Type B pancreatic cell (in vitro differentiated cells): ENCODE measurements around the gene RASSF7. TPM values are rescaled to one million over a fixed set of nuclear protein-coding genes. Genes with fewer than 3 reads are reported as not detected.

Source experiments
- DNase-seq: peaks from one replicate; pipeline ENCODE4 v3.0.0; 2021; ENCODE audit warnings: mixed read lengths; ENCODE audit not compliant: unreplicated experiment; ENCODE audit errors: extremely low spot score
- H3K27ac Mint-ChIP-seq: 2 replicates; pipeline ENCODE4 v1.8.0; 2021; ENCODE audit warnings: mild to moderate bottlenecking, mixed read lengths
- H3K27me3 Mint-ChIP-seq: 2 replicates; pipeline ENCODE4 v1.8.0; 2021; ENCODE audit warnings: mixed read lengths
- H3K36me3 Mint-ChIP-seq: 2 replicates; pipeline ENCODE4 v1.8.0; 2021; ENCODE audit warnings: mixed read lengths
- H3K4me1 Mint-ChIP-seq: one replicate; pipeline ENCODE4 v1.8.0; 2021; ENCODE audit warnings: mixed read lengths; ENCODE audit not compliant: unreplicated experiment
- H3K4me3 Mint-ChIP-seq: 2 replicates; pipeline ENCODE4 v1.8.0; 2021; ENCODE audit warnings: mild to moderate bottlenecking, mixed read lengths
- H3K9me3 Mint-ChIP-seq: 2 replicates; pipeline ENCODE4 v1.8.0; 2021; ENCODE audit warnings: mixed read lengths
- CTCF ChIP-seq: fragments of 200-600 bp; sonication (generic); conservative IDR thresholded peaks from 2 replicates; pipeline ENCODE4 v1.5.0; 2021; ENCODE audit warnings: antibody characterized with exemption, mild to moderate bottlenecking
- total RNA-seq: library from RNA; stranded (reverse); gene quantifications from 2 replicates; pipeline ENCODE4 v1.2.1, GENCODE V29; 2021; ENCODE audit warnings: low replicate concordance

RASSF7 gene
- total RNA-seq, 1 donor from 2014 or later: 35.7 TPM

GRCh38 chr11:559712-560304 is 962 bp upstream of the RASSF7 start:
- H3K27me3 Mint-ChIP-seq: peaks cover 18% of the 10 kb centered on the region
- no peaks in the 10 kb centered on the region for H3K36me3 Mint-ChIP-seq
- peak overlapping the region; percentile 77 for H3K27ac Mint-ChIP-seq
- H3K9me3 Mint-ChIP-seq: no peaks in the 10 kb centered on the region
- no peak for DNase-seq
- peaks cover 5% of the 10 kb centered on the region for H3K4me1 Mint-ChIP-seq
- peak overlapping the region; percentile 83 for H3K4me3 Mint-ChIP-seq
- TF ChIP-seq CTCF: no peak

GRCh38 chr11:561148-562003 is 606 bp downstream of the RASSF7 start:
- Mint-ChIP-seq H3K27ac (peak overlapping the region; percentile 94), H3K36me3 (no peaks in the 10 kb centered on the region), H3K9me3 (no peaks in the 10 kb centered on the region), H3K27me3 (peaks cover 16% of the 10 kb centered on the region), H3K4me3 (peak overlapping the region; percentile 93), H3K4me1 (peaks cover 5% of the 10 kb centered on the region)
- TF ChIP-seq CTCF: no peak
- no peak for DNase-seq

- no peaks in the 10 kb centered on the region for H3K36me3 Mint-ChIP-seq
- no peak for DNase-seq
- H3K9me3 Mint-ChIP-seq: no peaks in the 10 kb centered on the region
- peaks cover 8% of the 10 kb centered on the region for H3K27me3 Mint-ChIP-seq
- no peak overlapping the region for H3K27ac Mint-ChIP-seq
- TF ChIP-seq CTCF: no peak
- peaks cover 5% of the 10 kb centered on the region for H3K4me1 Mint-ChIP-seq
- peak overlapping the region; percentile 93 for H3K4me3 Mint-ChIP-seq
Observed at GRCh38 chr11:562046-562645, 1.4 kb downstream of the RASSF7 start.

- TF ChIP-seq CTCF: no peak
- Mint-ChIP-seq H3K4me3 (peak overlapping the region; percentile 65), H3K9me3 (no peaks in the 10 kb centered on the region), H3K27me3 (peaks cover 4% of the 10 kb centered on the region), H3K27ac (peak overlapping the region; percentile 90), H3K36me3 (no peaks in the 10 kb centered on the region), H3K4me1 (peaks cover 5% of the 10 kb centered on the region)
- DNase-seq: peak; percentile 65
Observed at GRCh38 chr11:563066-563811, 2.5 kb downstream of the RASSF7 start.

GRCh38 chr11:563812-564578 is 3.2 kb downstream of the RASSF7 start:
- peak overlapping the region; percentile 77 for H3K4me3 Mint-ChIP-seq
- peak overlapping the region; percentile 90 for H3K27ac Mint-ChIP-seq
- TF ChIP-seq CTCF: no peak
- peaks cover 4% of the 10 kb centered on the region for H3K27me3 Mint-ChIP-seq
- no peaks in the 10 kb centered on the region for H3K36me3 Mint-ChIP-seq
- DNase-seq: peak; percentile 72
- H3K4me1 Mint-ChIP-seq: peaks cover 5% of the 10 kb centered on the region
- H3K9me3 Mint-ChIP-seq: no peaks in the 10 kb centered on the region
